ENCODE measurements around the gene KDM3B.

GRCh38 chr5:138366632-138367382 is 14.3 kb downstream of the KDM3B start:
- no peak for TF ChIP-seq CTCF (IDR thresholded peaks at IDR 0.05)
- no peak for TF ChIP-seq EP300 (IDR thresholded peaks at IDR 0.05)

All from ovary (tissue), 3 donors.